HEK293T (cell line): ENCODE measurements around the gene NABP2.

Experiments used
- ARNT ChIP-seq: fragments of 450-650 bp; IDR thresholded peaks from 2 replicates; pipeline ENCODE4 v1.6.1; 2017; ENCODE audit warnings: mild to moderate bottlenecking
- CTBP1 ChIP-seq: fragments of 450-650 bp; IDR thresholded peaks from 2 replicates; pipeline ENCODE4 v1.6.1; 2016; ENCODE audit warnings: borderline replicate concordance
- ELF4 ChIP-seq: fragments of 450-650 bp; IDR thresholded peaks from 2 replicates; pipeline ENCODE4 v1.6.1; 2017; ENCODE audit warnings: antibody characterized with exemption
- FOXA1 ChIP-seq: fragments of 450-650 bp; IDR thresholded peaks from 2 replicates; pipeline ENCODE4 v1.6.1; 2016; ENCODE audit warnings: mild to moderate bottlenecking
- FOXK2 ChIP-seq: fragments of 450-650 bp; IDR thresholded peaks from 2 replicates; pipeline ENCODE4 v1.6.1; 2016; ENCODE audit warnings: mild to moderate bottlenecking
- FOXM1 ChIP-seq: fragments of 450-650 bp; IDR thresholded peaks from 2 replicates; pipeline ENCODE4 v1.6.1; 2017; ENCODE audit warnings: mild to moderate bottlenecking, borderline replicate concordance
- SUZ12 ChIP-seq: fragments of 450-650 bp; IDR thresholded peaks from 2 replicates; pipeline ENCODE4 v1.6.1; 2016; ENCODE audit warnings: mild to moderate bottlenecking
- TARDBP ChIP-seq: fragments of 450-650 bp; IDR thresholded peaks from 2 replicates; pipeline ENCODE4 v1.6.1; 2016
- ZNF384 ChIP-seq: fragments of 450-650 bp; IDR thresholded peaks from 2 replicates; pipeline ENCODE4 v1.6.1; 2016

DNA sequence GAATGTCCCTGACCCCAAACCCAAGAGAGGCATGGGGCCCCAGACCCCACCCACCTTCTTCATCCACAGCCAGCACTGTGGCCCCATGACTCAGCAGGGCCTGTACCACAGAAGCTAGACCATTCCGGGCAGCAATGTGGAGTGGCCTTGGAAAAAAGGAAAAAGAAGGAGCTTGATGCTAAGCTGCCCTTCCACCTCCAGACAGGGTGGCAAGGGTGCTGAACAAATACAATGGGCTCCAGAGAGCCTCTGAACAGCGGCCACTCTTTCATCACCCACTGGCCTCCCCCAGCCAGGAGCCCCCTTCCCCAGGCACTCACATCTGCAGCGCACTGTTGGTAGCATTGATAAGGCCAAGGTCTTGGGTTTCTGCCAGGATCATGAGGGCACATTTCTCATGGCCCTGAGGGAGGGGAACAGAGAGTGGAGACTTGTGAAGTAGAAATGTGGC is 19.6 kb downstream of the NABP2 start:
- TF ChIP-seq TARDBP (no peak), FOXK2 (no peak), FOXA1 (no peak), SUZ12 (no peak), CTBP1 (no peak), ZNF384 (no peak), ELF4 (no peak), FOXM1 (no peak), ARNT (no peak)
